Muscle layer of duodenum (tissue), 2 donors: ENCODE data around the gene FBLN2.
A peak's percentile ranks its signal among the peaks of the same experiment; 100 is the strongest.
"Not testable (repeated sequence)": the region's sequence is repeated elsewhere in the genome, so short reads cannot be mapped to it uniquely, and the experiment has no call there.

Experiments used
- H3K27ac ChIP-seq: one replicate; pipeline ENCODE4 v1.7.0; 2013; ENCODE audit warnings: mild to moderate bottlenecking, low read length
- H3K27me3 ChIP-seq: one replicate; pipeline ENCODE4 v1.7.0; 2013; ENCODE audit warnings: low read depth, mild to moderate bottlenecking, control low read depth, low read length
- H3K36me3 ChIP-seq, 2 donors: one replicate each; pipeline ENCODE4 v1.7.0; 2013; ENCODE audit warnings: low read length in 2 of 2, control low read depth in 1 of 2, mild to moderate bottlenecking in 1 of 2; ENCODE audit not compliant: insufficient read depth in 2 of 2, control insufficient read depth in 1 of 2
- H3K4me1 ChIP-seq, 2 donors: one replicate each; pipeline ENCODE4 v1.7.0; 2013; ENCODE audit warnings: low read length in 2 of 2, mild to moderate bottlenecking in 2 of 2, control low read depth in 1 of 2, moderate library complexity in 1 of 2; ENCODE audit not compliant: insufficient read depth in 2 of 2, control insufficient read depth in 1 of 2
- H3K4me3 ChIP-seq, 2 donors: one replicate each; pipeline ENCODE4 v1.7.0; 2013; ENCODE audit warnings: low read length in 2 of 2, low read depth in 1 of 2, mild to moderate bottlenecking in 1 of 2
- H3K9me3 ChIP-seq, 2 donors: one replicate each; pipeline ENCODE4 v1.7.0; 2013; ENCODE audit warnings: low read length in 2 of 2, control low read depth in 1 of 2, mild to moderate bottlenecking in 1 of 2; ENCODE audit not compliant: control insufficient read depth in 1 of 2
- donor health status: healthy.

FBLN2 gene

DNA sequence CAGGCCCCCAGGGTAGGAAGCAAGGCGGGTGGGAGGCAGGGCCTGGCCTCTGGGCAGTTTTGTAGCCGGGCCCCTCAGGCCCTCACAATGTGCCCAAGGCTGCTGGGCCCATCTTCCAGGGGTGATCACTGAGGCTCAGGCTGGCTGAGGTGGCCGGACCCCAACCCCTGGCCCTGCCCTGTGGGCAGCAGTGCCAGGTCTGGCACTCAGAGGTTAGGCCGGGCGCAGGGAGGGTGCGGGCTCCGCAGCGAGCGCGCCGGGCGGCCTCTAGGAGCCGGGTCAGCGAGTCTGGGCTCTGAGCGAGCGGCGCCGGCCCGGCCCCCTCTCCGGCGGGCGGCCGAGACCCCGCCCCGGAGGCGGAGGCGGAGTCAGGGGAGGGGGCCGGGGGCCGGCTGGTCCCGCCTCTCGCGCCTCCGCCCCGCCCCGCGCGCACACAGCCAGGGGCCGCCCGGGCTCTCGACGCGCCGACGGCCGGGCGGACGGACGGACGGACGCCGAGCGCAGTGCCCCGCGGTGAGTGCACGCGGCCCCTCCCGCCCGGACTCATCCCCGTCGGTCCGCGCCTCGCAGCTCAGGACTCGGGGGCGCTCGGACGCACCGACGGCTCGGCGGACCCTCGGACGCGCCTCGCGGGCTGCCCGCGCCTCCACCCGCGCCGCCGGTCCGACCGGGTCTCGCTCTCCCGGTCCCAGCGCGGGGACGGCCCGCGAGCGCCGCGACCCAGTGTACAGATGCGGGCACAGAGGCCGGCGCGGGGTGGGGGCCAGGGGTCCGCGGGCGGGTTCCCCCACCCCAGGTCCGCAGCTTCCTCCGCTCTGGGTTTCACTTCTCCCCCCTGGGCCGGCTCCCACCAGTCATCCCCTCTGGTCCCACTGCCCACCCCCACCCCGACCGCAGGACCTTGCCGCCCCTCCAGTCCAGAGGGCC is at the start of gene FBLN2:
Gene FBLN2 (plus strand): TSS at position 430 of the 927 bp plus-strand sequence. CDS start 21,231 bp downstream, outside the sequence.
- Histone ChIP-seq H3K4me3 (peak within 1 kb of the TSS; percentile 9 to 44), H3K36me3 (no peaks in the 10 kb centered on the region), H3K27ac (no peak within 1 kb of the TSS), H3K9me3 (no peaks in the 10 kb centered on the region), H3K4me1 (no peaks in the 10 kb centered on the region), H3K27me3 (peaks cover 5% of the 10 kb centered on the region)

DNA sequence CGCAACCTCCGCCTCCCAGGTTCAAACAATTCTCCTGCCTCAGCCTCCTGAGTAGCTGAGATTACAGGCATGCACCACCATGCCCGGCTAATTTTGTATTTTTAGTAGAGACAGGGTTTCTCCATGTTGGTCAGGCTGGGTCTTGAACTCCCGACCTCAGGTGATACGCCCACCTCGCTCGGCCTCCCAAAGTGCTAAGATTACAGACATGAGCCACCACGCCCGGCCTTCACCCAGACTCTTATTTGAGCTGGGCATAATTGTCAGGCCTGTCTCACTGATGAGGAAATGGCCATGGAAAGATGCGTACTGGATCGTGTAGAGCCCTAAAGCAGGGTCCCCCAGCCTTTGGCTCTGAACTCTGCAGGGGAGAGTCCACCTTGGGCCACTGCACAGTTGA is 49.7 kb upstream of the FBLN2 start:
- Histone ChIP-seq H3K36me3 (peaks cover 0 to 19% of the 10 kb centered on the region in 2 donors), H3K4me1 (peaks cover 5 to 15% of the 10 kb centered on the region in 2 donors)
- H3K27ac ChIP-seq, H3K27me3 ChIP-seq, H3K4me3 ChIP-seq, H3K9me3 ChIP-seq: not testable (repeated sequence)

DNA sequence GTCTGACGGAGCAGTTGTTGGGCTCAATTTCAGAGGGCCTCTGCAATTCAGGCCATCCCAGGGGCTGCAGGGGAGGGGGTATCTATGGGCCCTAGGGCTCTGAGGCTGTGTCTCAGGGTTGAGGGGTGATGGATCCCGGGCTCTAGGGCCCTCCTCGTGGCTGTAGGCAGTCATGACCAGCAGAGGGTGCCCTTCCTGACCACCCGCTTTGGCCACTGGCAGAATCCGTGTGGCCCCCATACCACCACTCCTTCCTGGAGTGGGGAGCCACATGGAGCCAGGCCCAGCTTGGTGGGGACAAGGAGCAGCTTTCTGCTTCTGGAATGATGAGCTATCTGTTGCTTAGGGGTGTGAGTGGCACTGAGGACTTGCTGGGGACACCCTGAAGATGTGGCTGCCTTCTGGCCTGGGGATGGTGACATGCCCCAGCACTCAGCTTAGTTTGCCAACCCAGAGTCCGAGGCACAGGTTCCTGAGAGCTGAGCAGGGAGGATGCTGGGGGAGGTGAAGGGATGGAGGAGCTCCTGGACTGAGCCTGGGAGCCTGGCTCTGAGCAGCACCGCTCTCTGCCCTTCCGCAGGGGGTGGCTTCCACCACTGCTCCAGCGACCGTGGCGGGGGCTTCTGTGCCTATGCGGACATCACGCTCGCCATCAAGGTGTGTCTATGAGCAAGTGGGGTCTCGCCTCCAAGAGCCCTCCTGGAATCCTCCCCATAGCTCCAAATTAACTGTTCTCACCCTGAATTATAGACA is 48.6 kb upstream of the FBLN2 start:
- Histone ChIP-seq H3K4me1 (peaks cover 5 to 15% of the 10 kb centered on the region in 2 donors), H3K4me3 (no peak overlapping the region), H3K9me3 (no peaks in the 10 kb centered on the region), H3K36me3 (peaks cover 0 to 27% of the 10 kb centered on the region in 2 donors), H3K27ac (no peak overlapping the region), H3K27me3 (no peaks in the 10 kb centered on the region)

DNA sequence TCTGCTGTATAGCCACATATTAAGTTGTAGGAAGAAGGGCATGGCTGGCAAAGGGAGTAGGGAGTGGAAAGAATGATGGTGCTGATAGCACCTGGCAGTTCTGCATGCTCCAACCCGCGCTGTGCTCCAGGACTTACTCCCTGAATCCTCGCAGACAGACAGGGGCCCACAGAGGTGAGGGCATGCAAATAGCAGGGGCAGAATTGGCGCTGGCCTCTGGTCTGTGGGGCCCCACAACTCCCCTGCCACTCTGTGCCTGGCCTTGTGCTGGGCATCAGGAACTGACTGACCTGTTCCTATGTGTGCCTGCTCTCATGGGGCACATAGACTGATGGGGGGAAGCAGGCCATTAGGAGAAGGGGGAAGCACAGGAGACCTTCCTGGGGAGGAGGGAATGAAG is 47.9 kb upstream of the FBLN2 start:
- no peak overlapping the region for H3K27ac ChIP-seq
- no peak overlapping the region for H3K4me3 ChIP-seq
- H3K36me3 ChIP-seq, result peaks cover 0 to 27% of the 10 kb centered on the region in 2 donors
- H3K9me3 ChIP-seq, result no peaks in the 10 kb centered on the region
- H3K27me3 ChIP-seq, result no peaks in the 10 kb centered on the region
- H3K4me1 ChIP-seq, result peaks cover 5 to 14% of the 10 kb centered on the region in 2 donors

DNA sequence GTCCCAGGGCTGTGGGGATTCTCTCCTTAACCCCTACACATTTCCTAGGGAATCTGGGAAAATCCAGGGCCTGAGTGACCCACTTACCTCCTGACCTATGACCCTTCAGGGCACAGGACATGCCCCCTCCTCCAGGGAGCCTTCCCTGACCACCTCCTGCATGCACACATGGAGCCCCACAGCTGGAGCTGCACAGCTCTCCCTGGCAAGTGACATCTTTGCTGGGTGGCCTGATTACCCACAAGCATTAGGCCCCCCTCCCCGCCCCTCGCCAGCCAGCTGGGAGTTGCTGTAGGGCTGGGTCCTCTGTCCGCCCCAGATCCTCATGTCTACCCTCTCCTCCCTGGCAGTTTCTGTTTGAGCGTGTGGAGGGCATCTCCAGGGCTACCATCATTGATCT is 47.4 kb upstream of the FBLN2 start:
- H3K36me3 ChIP-seq, result peaks cover 0 to 27% of the 10 kb centered on the region in 2 donors
- peaks cover 2 to 9% of the 10 kb centered on the region in 2 donors for H3K4me1 ChIP-seq
- no peaks in the 10 kb centered on the region for H3K27me3 ChIP-seq
- no peaks in the 10 kb centered on the region for H3K9me3 ChIP-seq
- H3K27ac ChIP-seq, result no peak overlapping the region
- no peak overlapping the region for H3K4me3 ChIP-seq

DNA sequence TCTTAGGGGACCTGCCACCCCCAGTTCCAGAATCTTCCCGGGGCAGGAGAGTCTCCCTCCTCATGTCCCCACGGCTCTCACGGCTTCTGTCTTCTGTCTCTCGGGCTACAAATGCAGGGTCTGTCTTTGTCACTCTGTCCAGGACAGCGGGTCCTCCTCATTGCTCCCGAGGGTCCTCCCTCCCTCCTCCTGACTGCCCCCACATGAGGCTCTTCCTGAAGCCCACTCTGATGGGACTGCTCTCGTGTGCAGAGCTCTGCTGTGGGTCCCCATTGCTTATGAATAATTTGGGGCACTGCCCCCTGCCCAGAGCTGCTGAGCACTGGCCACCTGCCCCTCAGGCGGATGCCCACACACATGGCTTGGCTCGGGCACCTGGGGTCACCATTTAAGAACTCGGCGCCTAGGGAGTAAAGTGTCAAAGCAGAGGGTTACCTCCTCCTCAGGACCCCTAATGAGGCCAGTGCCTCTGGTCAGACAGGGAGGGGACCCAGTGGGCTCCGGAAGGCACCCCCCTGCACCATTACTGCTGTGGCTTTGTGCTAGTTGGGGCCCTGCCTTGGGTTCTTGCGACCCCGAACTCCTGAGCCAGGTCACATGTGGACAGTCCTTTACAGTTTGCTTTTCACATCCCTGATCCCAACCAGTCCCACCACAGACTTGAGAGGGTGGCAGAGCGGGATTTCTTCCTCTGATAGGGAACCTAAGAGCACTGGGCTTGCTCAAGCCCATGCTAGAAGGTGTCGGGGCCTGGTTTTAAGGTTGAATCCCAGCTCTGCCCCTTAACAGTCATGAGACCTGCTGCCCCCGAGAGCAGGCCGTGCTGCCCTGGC is 46.8 kb upstream of the FBLN2 start:
- no peak overlapping the region for H3K4me3 ChIP-seq
- H3K36me3 ChIP-seq, result peaks cover 0 to 27% of the 10 kb centered on the region in 2 donors
- no peak overlapping the region for H3K27ac ChIP-seq
- H3K4me1 ChIP-seq, result peaks cover 0 to 4% of the 10 kb centered on the region in 2 donors
- no peaks in the 10 kb centered on the region for H3K27me3 ChIP-seq
- H3K9me3 ChIP-seq, result no peaks in the 10 kb centered on the region

DNA sequence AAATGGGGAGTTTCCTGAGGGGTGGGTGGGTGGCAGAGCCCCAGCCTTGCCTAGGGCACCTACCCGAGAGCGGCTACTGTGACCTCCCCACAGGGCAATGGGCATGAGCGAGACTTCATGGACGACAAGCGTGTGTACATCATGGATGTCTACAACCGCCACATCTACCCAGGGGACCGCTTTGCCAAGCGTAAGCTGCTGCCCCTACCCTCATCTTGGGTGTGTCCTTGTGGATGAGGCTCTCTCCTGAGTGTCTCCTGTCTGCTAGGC is 46.2 kb upstream of the FBLN2 start:
- Histone ChIP-seq H3K27ac (no peak overlapping the region), H3K4me3 (no peak overlapping the region), H3K27me3 (no peaks in the 10 kb centered on the region), H3K9me3 (no peaks in the 10 kb centered on the region), H3K4me1 (peaks cover 0 to 8% of the 10 kb centered on the region in 2 donors), H3K36me3 (peaks cover 0 to 27% of the 10 kb centered on the region in 2 donors)

DNA sequence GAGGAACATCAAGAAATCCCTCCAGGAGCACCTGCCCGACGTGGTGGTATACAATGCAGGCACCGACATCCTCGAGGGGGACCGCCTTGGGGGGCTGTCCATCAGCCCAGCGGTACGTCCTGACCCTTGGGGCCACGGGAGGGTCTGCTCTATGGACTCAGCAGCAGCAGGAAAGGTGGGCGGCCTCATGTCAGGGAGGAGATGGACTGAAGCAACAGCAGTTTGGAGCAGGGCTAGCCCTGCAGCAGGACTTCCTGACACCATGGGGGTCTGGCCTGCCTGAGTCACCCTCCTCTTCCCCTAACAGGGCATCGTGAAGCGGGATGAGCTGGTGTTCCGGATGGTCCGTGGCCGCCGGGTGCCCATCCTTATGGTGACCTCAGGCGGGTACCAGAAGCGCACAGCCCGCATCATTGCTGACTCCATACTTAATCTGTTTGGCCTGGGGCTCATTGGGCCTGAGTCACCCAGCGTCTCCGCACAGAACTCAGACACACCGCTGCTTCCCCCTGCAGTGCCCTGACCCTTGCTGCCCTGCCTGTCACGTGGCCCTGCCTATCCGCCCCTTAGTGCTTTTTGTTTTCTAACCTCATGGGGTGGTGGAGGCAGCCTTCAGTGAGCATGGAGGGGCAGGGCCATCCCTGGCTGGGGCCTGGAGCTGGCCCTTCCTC is 44.6 kb upstream of the FBLN2 start:
- Histone ChIP-seq H3K27ac (no peak overlapping the region), H3K27me3 (no peaks in the 10 kb centered on the region), H3K4me1 (peaks cover 0 to 14% of the 10 kb centered on the region in 2 donors), H3K9me3 (no peaks in the 10 kb centered on the region), H3K4me3 (no peak overlapping the region), H3K36me3 (peaks cover 0 to 27% of the 10 kb centered on the region in 2 donors)

DNA sequence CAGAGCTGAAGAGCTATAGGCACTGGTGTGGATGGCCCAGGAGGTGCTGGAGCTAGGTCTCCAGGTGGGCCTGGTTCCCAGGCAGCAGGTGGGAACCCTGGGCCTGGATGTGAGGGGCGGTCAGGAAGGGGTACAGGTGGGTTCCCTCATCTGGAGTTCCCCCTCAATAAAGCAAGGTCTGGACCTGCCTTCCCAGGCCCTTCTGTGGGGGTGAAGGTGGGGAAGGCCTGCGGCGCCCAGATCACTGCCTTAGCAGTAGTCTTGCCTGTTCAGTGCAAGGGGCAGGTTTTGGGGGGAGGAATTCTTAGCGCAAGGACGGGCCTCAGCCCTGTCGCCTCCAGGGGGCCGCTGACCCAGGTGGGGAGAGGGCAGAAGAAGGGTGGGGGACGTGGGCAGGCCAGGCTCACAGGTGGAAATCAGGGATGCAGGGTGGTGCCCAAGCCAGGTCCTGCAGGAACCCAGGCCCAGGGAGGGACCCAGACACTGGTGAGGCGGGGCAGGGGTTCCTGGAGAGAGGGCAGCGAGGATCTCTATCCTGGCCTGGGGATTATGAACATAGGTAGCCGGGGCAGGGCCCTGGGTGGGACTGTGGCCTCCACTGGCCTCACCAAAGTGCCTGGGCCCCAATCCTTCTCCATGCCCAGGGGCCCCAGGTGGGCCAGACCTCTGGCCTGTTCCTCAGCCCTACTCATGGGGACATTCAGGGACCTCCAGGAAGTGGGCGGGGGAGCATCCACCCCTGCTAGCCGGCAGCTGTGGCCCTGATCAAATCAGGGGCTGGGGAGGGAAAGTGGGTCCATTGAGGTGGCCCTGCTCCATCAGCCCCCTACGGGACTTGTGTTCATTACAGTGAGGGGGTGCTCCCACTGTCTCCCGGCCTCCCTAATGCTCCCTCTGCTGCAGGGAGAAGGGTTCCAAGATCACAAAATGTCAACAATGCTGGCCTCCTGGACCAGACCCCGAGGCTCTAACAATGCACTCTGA is 43.5 kb upstream of the FBLN2 start:
- H3K27me3 ChIP-seq, result no peaks in the 10 kb centered on the region
- H3K4me3 ChIP-seq, result no peak overlapping the region
- peaks cover 0 to 10% of the 10 kb centered on the region in 2 donors for H3K4me1 ChIP-seq
- H3K27ac ChIP-seq, result no peak overlapping the region
- H3K9me3 ChIP-seq, result no peaks in the 10 kb centered on the region
- peaks cover 0 to 27% of the 10 kb centered on the region in 2 donors for H3K36me3 ChIP-seq

DNA sequence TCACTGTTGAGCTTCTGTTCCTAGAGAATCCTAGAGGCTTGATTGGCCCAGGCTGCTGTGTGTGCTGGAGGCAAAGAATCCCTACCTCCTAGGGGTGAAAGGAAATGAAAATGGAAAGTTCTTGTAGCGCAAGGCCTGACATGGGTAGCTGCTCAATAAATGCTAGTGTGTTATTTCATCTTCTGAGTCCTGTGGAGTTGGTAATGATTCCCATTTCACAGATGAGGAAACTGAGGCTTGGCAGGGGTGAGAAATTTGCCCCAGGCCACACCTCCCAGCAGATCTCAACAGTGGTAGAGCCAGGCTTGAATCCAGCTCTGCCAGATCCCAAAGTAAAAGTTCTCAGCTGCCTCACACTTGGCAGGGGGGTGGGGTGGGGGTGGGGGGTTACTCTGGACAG is 42.7 kb upstream of the FBLN2 start:
- H3K9me3 ChIP-seq, result no peaks in the 10 kb centered on the region
- peaks cover 0 to 27% of the 10 kb centered on the region in 2 donors for H3K36me3 ChIP-seq
- no peak overlapping the region for H3K4me3 ChIP-seq
- H3K27me3 ChIP-seq, result no peaks in the 10 kb centered on the region
- H3K4me1 ChIP-seq, result peaks cover 0 to 10% of the 10 kb centered on the region in 2 donors
- H3K27ac ChIP-seq, result no peak overlapping the region
